HCT116 (cell line): Measurements from ENCODE around the gene LCLAT1. TPM values are rescaled to one million over a fixed set of nuclear protein-coding genes. Genes with fewer than 3 reads are reported as not detected.

Source experiments
- ATAC-seq: fragments of 200-7000 bp; cut with Tn5 transposase; 2 replicates; pipeline ENCODE4 v1.9.1; 2020; ENCODE audit warnings: mild to moderate bottlenecking, moderate library complexity
- BruUV-seq: library from RNA; stranded (reverse); fragments of 400-500 nt; replicated peaks from 2 replicates; lab custom pipeline; 2021; lab: Mats Ljungman, UMichigan
- CTCF ChIA-PET: fragments of 300-600 bp; sonication (Branson Sonifier 250); formaldehyde crosslinking; loops from one replicate; lab custom pipeline; 2021; ENCODE audit warnings: antibody characterized with exemption; lab: Charles Lee
- POLR2A ChIA-PET: fragments of 300-600, 350-600 bp; sonication (Branson Sonifier 250); formaldehyde crosslinking; loops from one replicate; lab custom pipeline; 2021; ENCODE audit warnings: antibody characterized with exemption; lab: Charles Lee
- RAD21 ChIA-PET, 2 experiments: fragments of 300-600 bp; sonication (Branson Sonifier 250); formaldehyde crosslinking; loops; one replicate each; lab custom pipeline; 2023; ENCODE audit warnings: low total read pairs in 2 of 2; ENCODE audit not compliant: uncharacterized antibody in 2 of 2, unreplicated experiment in 2 of 2, low non-redundant PET in 1 of 2; lab: Charles Lee
- DNase-seq: peaks from one replicate; pipeline ENCODE4 v3.0.0-alpha.2; 2010; ENCODE audit warnings: low read depth, low spot score
- H2AFZ ChIP-seq: fragments of 200-600 bp; shearing (Covaris generic), sonication (generic); 2 replicates; pipeline ENCODE4 v1.6.1; 2017; ENCODE audit warnings: low read depth, mixed run types, mixed read lengths, antibody characterized with exemption, low read length; ENCODE audit not compliant: poor library complexity, severe bottlenecking
- H3K27ac ChIP-seq: 2 replicates; pipeline ENCODE4 v1.5.1; 2012; ENCODE audit warnings: low read depth, low read length
- H3K27me3 ChIP-seq: fragments of 200-600 bp; sonication (generic); 2 replicates; pipeline ENCODE4 v1.6.1; 2016; ENCODE audit warnings: mixed run types, low read length, mixed read lengths; ENCODE audit not compliant: insufficient read depth
- H3K36me3 ChIP-seq, 2 experiments: fragments of 200-500 bp in 1 of 2; fragments of 200-600 bp in 1 of 2; sonication (Bioruptor generic) in 1 of 2; sonication (generic) in 1 of 2; 2 replicates each; pipeline versions ENCODE4 v1.5.1 to v1.6.1; 2014 to 2016; ENCODE audit warnings: low read length in 2 of 2, inconsistent platforms in 1 of 2, mixed read lengths in 1 of 2, mixed run types in 1 of 2; ENCODE audit not compliant: insufficient read depth in 2 of 2, control insufficient read depth in 1 of 2
- H3K4me1 ChIP-seq, 2 experiments: fragments of 200-600 bp in 1 of 2; sonication (generic) in 1 of 2; 2 replicates each; pipeline versions ENCODE4 v1.5.1 to v1.6.1; 2012 to 2017; ENCODE audit warnings: low read length in 2 of 2, inconsistent platforms in 1 of 2, mild to moderate bottlenecking in 1 of 2, mixed read lengths in 1 of 2, mixed run types in 1 of 2, moderate library complexity in 1 of 2; ENCODE audit not compliant: insufficient read depth in 2 of 2, control insufficient read depth in 1 of 2
- H3K4me2 ChIP-seq: fragments of 200-600 bp; sonication (generic); 2 replicates; pipeline ENCODE4 v1.6.1; 2017; ENCODE audit warnings: mixed run types, low read length, mixed read lengths
- H3K4me3 ChIP-seq, 2 experiments: fragments of 200-600 bp in 1 of 2; sonication (generic) in 1 of 2; replicated peaks in 1 of 2; 2 replicates each; pipeline ENCODE4 v1.5.1; 2011 to 2016; ENCODE audit warnings: low read length in 2 of 2, control low read depth in 1 of 2, low read depth in 1 of 2, mild to moderate bottlenecking in 1 of 2, mixed read lengths in 1 of 2, mixed run types in 1 of 2
- H3K79me2 ChIP-seq: fragments of 200-600 bp; sonication (generic); 2 replicates; pipeline ENCODE4 v1.6.1; 2017; ENCODE audit warnings: mild to moderate bottlenecking, mixed run types, low read length, moderate library complexity, mixed read lengths; ENCODE audit not compliant: insufficient read depth
- H3K9ac ChIP-seq: fragments of 200-600 bp; sonication (generic); 2 replicates; pipeline ENCODE4 v1.6.1; 2016; ENCODE audit warnings: low read length, mixed read lengths
- H3K9me2 ChIP-seq: fragments of 200-600 bp; sonication (generic), shearing (Covaris generic); 2 replicates; pipeline ENCODE4 v1.6.1; 2017; ENCODE audit warnings: mixed run types, mild to moderate bottlenecking, moderate library complexity; ENCODE audit not compliant: insufficient read depth
- H3K9me3 ChIP-seq, 2 experiments: fragments of 200-500 bp in 1 of 2; fragments of 200-600 bp in 1 of 2; sonication (Bioruptor generic) in 1 of 2; sonication (generic) in 1 of 2; 2 replicates each; pipeline ENCODE4 v1.6.1; 2014 to 2017; ENCODE audit warnings: low read length in 2 of 2, mixed read lengths in 2 of 2, inconsistent platforms in 1 of 2, low read depth in 1 of 2, mild to moderate bottlenecking in 1 of 2, mixed run types in 1 of 2, moderate library complexity in 1 of 2; ENCODE audit not compliant: control insufficient read depth in 1 of 2, insufficient read depth in 1 of 2
- H4K20me1 ChIP-seq: fragments of 200-600 bp; sonication (generic), shearing (Covaris generic); 2 replicates; pipeline ENCODE4 v1.6.1; 2017; ENCODE audit warnings: mixed run types, mild to moderate bottlenecking, moderate library complexity; ENCODE audit not compliant: insufficient read depth
- ELF1 ChIP-seq: IDR thresholded peaks from 2 replicates; pipeline ENCODE4 v1.6.1; 2012; ENCODE audit warnings: low read depth, borderline replicate concordance
- EZH2 ChIP-seq: fragments of 200-600 bp; sonication (generic); IDR thresholded peaks from 2 replicates; pipeline ENCODE4 v1.6.1; 2017; ENCODE audit warnings: antibody characterized with exemption, mixed run types
- EZH2phosphoT487 ChIP-seq: fragments of 200-600 bp; IDR thresholded peaks from 2 replicates; pipeline ENCODE4 v1.6.1; 2018; ENCODE audit warnings: antibody characterized with exemption, borderline replicate concordance
- FOSL1 ChIP-seq: IDR thresholded peaks from 2 replicates; pipeline ENCODE4 v1.6.1; 2012; ENCODE audit warnings: low read depth
- POLR2A ChIP-seq: IDR thresholded peaks from 2 replicates; pipeline ENCODE4 v1.7.0; 2011; ENCODE audit warnings: borderline replicate concordance; ENCODE audit not compliant: insufficient read depth, insufficient read length; ENCODE audit errors: extremely low read depth
- SIN3A ChIP-seq: IDR thresholded peaks from 2 replicates; pipeline ENCODE4 v1.6.1; 2012; ENCODE audit warnings: low read depth
- YY1 ChIP-seq: IDR thresholded peaks from 2 replicates; pipeline ENCODE4 v1.6.1; 2011; ENCODE audit warnings: low read length, low read depth, moderate library complexity, mild to moderate bottlenecking; ENCODE audit not compliant: insufficient replicate concordance; ENCODE audit errors: extremely low read depth
- ZFX ChIP-seq: fragments of 450-650 bp; IDR thresholded peaks from 2 replicates; pipeline ENCODE4 v1.6.1; 2017
- ZNF274 ChIP-seq: fragments of 200-500 bp; sonication (Bioruptor generic); IDR thresholded peaks from 2 replicates; pipeline ENCODE4 v1.6.1; 2014; ENCODE audit warnings: mild to moderate bottlenecking, low read depth, low read length, inconsistent platforms
- intact Hi-C: fragments of 100-400 bp; cut with micrococcal nuclease; formaldehyde crosslinking; loops from 2 replicates; pipeline ENCODE4 v1.10.0; 2022
- total RNA-seq: library from RNA; stranded (reverse); gene quantifications from one replicate; pipeline ENCODE4 v1.2.1, GENCODE V29; 2021; ENCODE audit not compliant: unreplicated experiment
- TF ChIP-seq, protein P1 (sequence below), 3 experiments: fragments of 200-600 bp in 1 of 3; sonication (generic) in 1 of 3; IDR thresholded peaks in 2 of 3; conservative IDR thresholded peaks in 1 of 3; 2 replicates each; pipeline ENCODE4 v1.5.1; 2012 to 2017; ENCODE audit warnings: low read depth in 2 of 3, low read length in 2 of 3, antibody characterized with exemption in 1 of 3, borderline replicate concordance in 1 of 3, control low read depth in 1 of 3, mild to moderate bottlenecking in 1 of 3, mixed read lengths in 1 of 3, mixed run types in 1 of 3, moderate library complexity in 1 of 3; ENCODE audit not compliant: insufficient read depth in 1 of 3

LCLAT1 gene
- total RNA-seq, 1 experiment from 2014 or later: 36.2 TPM

DNA sequence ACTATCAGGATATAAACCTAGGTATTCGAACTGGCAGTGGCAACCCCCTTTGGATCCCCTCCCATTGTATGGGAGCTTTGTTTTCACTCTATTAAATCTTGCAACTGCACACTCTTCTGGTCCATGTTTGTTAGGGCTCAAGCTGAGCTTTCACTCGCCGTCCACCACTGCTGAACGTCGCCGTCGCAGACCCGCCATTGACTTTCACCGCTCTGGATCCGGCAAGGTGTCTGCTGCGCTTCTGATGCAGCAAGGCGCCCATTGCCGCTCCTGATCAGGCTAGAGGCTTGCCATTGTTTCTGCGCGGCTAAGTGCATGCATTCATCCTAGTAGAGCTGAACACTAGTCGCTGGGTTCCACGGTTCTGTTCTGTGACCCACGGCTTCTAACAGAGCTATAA, 69.1 kb downstream of the LCLAT1 start:
- CTCF ChIA-PET: no interaction called here
- peaks cover 27 to 32% of the 10 kb centered on the region in 2 experiments for H3K4me1 ChIP-seq

DNA sequence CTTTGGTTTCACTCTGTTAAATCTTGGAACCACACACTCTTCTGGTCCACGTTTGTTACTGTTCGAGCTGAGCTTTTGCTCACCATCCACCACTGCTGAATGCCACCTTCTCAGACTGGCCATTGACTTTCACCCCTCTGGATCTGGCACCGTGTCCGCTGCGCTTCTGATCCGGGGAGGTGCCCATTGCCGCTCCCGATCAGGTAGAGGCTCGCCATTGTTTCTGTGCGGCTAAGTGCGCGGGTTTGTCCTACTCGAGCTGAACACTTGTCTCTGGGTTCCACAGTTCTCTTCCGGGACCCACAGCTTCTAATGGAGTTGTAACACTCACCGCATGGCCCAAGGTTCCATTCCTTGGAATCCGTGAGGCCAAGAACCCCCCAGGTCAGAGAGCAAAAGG, 72.8 kb downstream of the LCLAT1 start:
- ATAC-seq (no peak), DNase-seq (no peak)
- Histone ChIP-seq H3K4me2 (no peak overlapping the region), H3K9me3 (peaks cover 0 to 3% of the 10 kb centered on the region in 2 experiments; a peak in 1 of 4 replicates), H3K4me1 (peaks cover 4 to 5% of the 10 kb centered on the region in 2 experiments; a peak in 3 of 4 replicates), H3K9me2 (no peaks in the 10 kb centered on the region), H3K27me3 (no peaks in the 10 kb centered on the region), H3K27ac (no peak overlapping the region), H3K9ac (no peak overlapping the region), H4K20me1 (peaks cover 4% of the 10 kb centered on the region; the same call in 1 of the 2 replicates)
- no TSS peak for BruUV-seq
- intact Hi-C loops: no loop called here
- RAD21 ChIA-PET: no interaction called here
- CTCF ChIA-PET: no interaction called here
- TF ChIP-seq ELF1: no peak
- TF ChIP-seq ZFX: no peak
- no peak for TF ChIP-seq FOSL1
- no peak for TF ChIP-seq ZNF274
- TF ChIP-seq SIN3A: no peak
- TF ChIP-seq, all 23 proteins: peak for 0
- Histone ChIP-seq H3K4me3 (no peak overlapping the region), H2AFZ (no peak overlapping the region), H3K36me3 (peaks cover 0 to 10% of the 10 kb centered on the region in 2 experiments; a peak in 1 of 4 replicates), H3K79me2 (peaks cover 37% of the 10 kb centered on the region)
- POLR2A ChIA-PET: no interaction called here

More for the DNA sequence above, 69.1 kb downstream of the LCLAT1 start:
- ChIA-PET RAD21 (no interaction called here), POLR2A (no interaction called here)
- no peak for ATAC-seq
- H3K4me2 ChIP-seq: no peak overlapping the region
- no TSS peak for BruUV-seq
- no peak overlapping the region for H3K4me3 ChIP-seq
- no peak for DNase-seq
- peaks cover 0 to 3% of the 10 kb centered on the region in 2 experiments; a peak in 1 of 4 replicates for H3K9me3 ChIP-seq
- no peaks in the 10 kb centered on the region for H3K27me3 ChIP-seq
- peaks cover 18% of the 10 kb centered on the region for H4K20me1 ChIP-seq
- TF ChIP-seq YY1: no peak
- no peak for TF ChIP-seq POLR2A
- TF ChIP-seq EZH2: no peak
- TF ChIP-seq, protein P1, sequence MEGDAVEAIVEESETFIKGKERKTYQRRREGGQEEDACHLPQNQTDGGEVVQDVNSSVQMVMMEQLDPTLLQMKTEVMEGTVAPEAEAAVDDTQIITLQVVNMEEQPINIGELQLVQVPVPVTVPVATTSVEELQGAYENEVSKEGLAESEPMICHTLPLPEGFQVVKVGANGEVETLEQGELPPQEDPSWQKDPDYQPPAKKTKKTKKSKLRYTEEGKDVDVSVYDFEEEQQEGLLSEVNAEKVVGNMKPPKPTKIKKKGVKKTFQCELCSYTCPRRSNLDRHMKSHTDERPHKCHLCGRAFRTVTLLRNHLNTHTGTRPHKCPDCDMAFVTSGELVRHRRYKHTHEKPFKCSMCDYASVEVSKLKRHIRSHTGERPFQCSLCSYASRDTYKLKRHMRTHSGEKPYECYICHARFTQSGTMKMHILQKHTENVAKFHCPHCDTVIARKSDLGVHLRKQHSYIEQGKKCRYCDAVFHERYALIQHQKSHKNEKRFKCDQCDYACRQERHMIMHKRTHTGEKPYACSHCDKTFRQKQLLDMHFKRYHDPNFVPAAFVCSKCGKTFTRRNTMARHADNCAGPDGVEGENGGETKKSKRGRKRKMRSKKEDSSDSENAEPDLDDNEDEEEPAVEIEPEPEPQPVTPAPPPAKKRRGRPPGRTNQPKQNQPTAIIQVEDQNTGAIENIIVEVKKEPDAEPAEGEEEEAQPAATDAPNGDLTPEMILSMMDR (IDR thresholded peaks at IDR 0.05 in 2 of 3, conservative IDR thresholded peaks at IDR 0.05 in 1 of 3; ENCODE audit: borderline replicate concordance in 1 of 3, insufficient read depth in 1 of 3, low read depth in 2 of 3, low read length in 2 of 3): no peak
- TF ChIP-seq EZH2phosphoT487: no peak
- H3K27ac ChIP-seq: no peak overlapping the region
- no peaks in the 10 kb centered on the region for H3K9me2 ChIP-seq
- intact Hi-C loops: no loop called here
- H3K36me3 ChIP-seq: peaks cover 0 to 10% of the 10 kb centered on the region in 2 experiments; a peak in 1 of 4 replicates
- peaks cover 55% of the 10 kb centered on the region for H3K79me2 ChIP-seq
- H2AFZ ChIP-seq: no peak overlapping the region
- H3K9ac ChIP-seq: no peak overlapping the region
